ENCODE data around the gene HMOX1.

HMOX1 gene, protein sequence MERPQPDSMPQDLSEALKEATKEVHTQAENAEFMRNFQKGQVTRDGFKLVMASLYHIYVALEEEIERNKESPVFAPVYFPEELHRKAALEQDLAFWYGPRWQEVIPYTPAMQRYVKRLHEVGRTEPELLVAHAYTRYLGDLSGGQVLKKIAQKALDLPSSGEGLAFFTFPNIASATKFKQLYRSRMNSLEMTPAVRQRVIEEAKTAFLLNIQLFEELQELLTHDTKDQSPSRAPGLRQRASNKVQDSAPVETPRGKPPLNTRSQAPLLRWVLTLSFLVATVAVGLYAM

DNA sequence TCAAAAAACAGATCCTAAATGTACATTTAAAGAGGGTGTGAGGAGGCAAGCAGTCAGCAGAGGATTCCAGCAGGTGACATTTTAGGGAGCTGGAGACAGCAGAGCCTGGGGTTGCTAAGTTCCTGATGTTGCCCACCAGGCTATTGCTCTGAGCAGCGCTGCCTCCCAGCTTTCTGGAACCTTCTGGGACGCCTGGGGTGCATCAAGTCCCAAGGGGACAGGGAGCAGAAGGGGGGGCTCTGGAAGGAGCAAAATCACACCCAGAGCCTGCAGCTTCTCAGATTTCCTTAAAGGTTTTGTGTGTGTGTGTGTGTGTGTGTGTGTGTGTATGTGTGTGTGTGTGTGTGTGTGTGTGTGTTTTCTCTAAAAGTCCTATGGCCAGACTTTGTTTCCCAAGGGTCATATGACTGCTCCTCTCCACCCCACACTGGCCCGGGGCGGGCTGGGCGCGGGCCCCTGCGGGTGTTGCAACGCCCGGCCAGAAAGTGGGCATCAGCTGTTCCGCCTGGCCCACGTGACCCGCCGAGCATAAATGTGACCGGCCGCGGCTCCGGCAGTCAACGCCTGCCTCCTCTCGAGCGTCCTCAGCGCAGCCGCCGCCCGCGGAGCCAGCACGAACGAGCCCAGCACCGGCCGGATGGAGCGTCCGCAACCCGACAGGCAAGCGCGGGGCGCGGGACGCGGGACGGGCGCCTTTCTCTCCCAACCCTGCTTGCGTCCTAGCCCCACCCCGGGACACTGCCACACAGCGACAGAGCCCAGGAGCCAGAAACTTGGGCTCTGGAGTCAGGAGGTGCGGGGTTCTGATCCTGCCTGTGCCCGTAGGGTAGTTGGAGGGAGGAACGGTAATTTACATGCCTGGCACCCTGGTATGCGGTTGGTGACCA, at the start of gene HMOX1:
Gene HMOX1, plus strand, starts transcription at position 560 of the 887 bp plus-strand sequence. Its CDS starts 78 bp downstream, at position 638.
- DNase-seq = peak; percentile 27

DNA sequence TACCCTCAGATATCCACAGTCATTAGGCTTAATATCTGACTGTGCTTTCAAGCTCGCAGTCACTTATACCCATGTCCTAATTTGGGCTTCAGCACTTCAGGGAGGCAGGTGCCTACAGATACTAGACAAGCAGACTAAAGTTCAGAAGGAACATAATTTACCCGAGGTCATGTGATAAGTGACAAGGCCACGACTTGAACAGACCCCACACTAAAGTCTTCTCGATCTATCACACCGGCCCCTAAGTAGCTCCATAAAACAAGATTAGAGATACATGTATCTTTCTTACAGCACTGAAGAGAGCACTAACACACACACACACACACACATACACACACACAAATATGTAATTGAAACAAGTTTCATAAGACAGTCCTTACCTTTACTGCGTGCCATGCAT, 48.6 kb upstream of the HMOX1 start:
- no peak for DNase-seq

DNA sequence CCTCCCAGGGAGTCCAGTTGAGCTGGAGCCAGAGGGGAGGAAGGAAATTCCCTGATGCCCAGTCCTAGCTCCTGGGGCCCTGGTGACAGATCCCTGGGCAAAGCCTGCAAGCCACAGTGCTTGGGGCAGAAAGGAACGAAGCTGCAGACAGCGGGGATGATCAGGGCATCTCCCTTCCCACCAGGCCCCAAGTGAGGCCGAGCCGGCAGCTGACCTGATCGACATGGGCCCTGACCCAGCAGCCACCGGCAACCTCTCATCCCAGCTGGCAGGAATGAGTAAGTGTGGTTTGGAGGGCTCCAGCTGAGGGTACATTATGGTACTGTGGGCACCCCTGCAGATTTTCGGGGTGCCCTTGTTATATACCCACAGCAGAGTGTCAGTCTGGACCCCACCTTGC, 47.7 kb upstream of the HMOX1 start:
- no peak for DNase-seq

DNA sequence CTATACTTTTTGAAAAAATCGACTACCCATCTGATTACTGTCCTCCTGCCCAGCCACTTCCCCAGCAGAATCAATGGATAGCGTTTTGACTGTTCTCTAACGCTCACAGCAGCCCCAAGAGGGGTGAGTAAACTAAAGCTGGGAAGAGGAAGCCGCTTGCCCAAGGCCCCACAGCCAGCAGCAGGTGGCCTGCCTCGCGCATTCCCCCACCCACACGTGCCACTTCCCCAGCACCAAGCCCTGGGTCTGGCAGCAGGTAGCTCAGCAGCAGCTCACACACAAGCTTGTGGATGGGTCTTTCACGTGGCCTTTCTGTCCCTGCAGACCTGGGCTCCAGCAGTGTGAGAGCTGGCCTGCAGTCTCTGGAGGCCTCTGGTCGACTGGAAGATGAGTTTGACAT, 46.9 kb upstream of the HMOX1 start:
- DNase-seq = no peak

DNA sequence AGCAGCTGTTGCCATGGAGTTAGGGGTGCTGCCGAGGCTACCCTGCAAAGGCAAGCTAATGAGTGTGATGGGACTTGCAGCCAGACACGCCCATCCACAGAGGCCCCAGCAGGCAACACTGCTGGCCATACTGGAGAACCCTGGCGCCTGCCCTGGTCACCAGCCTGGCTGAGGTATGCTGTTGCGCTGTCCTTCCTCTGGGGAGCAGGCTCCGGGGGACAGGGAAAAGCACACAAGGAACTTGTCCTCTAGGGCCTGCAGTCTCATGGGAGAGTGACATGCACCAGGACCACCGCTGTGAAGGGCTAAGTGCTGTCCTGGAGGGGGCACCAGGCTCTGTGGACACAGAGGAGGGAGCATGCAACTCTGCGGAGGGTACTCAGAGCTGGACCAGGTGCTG, 45.4 kb upstream of the HMOX1 start:
- DNase-seq = no peak

DNA sequence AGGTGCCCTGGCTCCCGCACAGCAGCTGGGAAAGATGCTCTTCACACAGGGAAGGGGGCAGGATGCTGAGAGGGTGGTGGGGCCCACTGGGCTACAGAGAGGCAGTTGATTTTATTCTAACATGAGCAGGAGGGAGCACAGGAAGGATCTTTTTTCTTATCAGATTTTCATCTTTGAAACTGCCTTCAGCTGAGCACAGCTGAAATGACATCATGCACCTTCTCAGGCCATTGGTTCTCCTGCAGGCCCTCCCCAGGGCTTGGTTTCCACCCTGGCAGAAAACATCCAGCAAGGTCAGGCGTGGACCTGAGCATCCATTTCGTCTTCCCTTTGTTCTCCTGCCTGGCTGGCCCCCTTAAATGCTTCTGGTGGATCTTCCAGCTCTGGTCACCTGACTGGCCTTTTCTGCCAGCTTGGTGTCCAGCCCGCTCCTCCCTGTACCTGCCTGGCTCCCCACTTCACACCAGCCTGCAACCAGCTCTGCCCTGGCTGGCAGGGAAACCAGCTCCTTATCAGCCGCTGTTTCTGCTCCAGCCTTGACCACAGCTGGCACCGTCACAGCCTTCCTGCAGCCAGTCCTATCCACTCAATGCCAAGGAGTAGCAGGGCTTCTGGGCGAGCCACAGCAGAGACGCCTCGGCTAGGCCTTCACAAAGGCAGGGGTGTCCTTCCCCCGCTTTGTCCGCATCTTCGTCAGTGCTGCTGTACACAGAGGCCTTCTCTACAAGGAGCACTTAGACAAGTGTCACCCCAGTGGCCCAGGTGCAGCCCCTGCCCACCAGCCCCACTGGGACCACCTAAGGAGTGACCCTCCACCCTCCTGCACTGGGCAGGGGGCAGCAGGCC, 44.7 kb upstream of the HMOX1 start:
- no peak for DNase-seq

DNA sequence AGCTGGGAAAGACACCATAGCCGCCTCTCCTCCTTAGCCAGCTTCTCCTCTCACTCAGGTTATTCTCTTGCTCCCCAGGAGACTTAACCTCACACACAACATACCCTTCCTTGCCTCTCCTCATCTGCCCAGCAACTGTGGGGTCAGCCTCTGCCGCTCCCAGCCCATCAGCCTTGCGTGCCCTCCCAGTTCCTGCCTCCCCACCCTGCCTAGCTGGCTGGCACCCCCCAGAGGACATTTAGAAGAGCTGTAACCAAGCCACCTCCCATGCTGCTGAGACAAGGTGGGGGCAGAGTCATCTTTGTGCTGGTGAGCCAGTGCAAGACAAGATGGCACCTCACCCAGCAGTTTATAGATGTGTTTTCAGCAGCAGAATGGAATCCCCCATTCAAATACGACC, 43.0 kb upstream of the HMOX1 start:
- DNase-seq = no peak

DNA sequence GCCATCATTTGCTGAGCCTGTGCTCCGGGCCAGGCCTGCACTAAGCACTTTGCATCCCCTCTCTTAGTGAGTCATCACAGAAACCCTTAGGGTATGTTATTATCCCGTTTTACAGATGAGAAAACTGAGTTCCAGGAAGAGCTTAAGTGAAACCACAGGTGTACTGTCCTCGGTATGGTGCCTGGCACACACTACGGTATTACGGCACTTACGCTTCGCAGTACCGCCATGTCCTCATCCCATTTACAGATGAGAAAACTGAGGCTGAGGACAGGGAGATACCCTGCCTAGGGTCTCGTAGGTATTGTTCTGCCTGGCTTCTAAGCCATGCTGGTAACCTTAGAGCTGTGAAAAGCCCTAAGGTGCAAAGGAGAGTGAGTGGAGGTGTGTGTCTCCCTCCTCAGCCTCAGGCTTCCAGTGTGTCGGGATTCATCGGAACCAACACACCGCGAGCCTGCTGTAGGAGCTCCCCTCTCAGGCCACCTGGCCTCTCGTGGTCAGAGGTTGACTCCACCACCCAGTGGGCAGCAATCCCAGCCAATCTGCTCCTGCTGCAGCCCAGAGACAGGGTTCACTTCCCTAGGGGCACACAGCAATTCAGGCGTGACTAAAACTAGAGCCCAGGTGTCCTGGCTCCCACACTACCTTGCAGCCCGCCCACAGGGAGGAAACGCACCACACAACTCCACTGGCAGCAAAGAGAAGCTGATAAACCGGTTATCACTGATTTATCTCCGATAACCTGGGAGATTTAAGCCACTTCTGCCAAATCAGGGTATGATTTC, 39.6 kb upstream of the HMOX1 start:
- no peak for DNase-seq

DNA sequence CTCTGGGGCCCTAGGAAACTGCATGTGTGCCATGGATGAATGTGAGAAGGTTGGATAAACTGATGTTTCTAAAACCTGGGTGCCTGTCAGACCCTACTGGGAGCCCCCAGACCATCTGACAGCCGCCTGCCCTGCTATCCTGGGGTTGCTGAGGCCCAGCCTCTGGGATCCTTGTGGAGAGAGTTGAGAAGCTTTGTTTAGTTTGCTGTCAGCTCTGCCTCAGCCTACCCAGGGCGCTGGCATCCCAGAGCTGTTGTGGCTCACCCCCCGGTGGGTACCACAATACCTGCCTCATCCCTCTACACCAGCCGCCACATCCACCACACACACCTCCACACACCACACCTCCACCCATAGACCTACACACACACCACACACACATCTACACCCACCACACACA, 38.5 kb upstream of the HMOX1 start:
- no peak for DNase-seq

DNA sequence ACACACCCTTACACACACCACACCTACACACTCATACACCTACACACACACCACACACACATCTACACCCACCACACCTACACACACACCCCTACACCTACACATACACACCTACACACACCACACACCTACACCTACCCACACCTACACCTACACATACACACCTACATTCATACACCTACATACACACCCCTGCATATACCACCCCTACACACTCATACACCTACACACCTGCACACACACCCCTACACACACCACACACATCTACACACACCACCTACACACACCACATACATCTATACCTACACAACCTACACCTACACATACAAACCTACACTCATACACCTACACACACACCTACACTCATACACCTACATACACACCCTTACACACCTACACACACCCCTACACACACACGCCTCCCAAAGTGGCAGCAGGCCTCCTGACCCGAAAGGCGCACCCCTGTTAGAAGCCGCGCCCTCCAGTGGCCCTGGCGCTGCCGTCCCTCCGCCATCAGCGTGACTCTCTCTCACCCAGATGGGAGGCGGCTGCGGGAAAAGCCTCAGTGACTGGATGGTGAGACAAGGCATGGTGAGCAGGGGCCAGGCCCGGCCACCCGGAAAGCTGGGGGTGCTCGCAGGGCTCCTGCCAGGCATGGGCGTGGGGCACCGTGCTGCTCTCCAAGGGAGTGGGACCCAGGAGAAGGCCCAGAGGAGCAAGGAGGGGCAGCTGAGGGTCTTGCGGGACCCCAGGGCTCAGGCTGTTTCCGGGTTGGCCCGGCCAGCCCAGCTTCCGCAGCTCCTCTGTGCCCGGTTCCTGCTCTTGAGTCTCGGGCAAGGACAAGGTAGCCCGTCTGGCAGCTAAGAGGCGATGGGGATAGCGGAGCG, 37.0 kb upstream of the HMOX1 start:
- no peak for DNase-seq

DNA sequence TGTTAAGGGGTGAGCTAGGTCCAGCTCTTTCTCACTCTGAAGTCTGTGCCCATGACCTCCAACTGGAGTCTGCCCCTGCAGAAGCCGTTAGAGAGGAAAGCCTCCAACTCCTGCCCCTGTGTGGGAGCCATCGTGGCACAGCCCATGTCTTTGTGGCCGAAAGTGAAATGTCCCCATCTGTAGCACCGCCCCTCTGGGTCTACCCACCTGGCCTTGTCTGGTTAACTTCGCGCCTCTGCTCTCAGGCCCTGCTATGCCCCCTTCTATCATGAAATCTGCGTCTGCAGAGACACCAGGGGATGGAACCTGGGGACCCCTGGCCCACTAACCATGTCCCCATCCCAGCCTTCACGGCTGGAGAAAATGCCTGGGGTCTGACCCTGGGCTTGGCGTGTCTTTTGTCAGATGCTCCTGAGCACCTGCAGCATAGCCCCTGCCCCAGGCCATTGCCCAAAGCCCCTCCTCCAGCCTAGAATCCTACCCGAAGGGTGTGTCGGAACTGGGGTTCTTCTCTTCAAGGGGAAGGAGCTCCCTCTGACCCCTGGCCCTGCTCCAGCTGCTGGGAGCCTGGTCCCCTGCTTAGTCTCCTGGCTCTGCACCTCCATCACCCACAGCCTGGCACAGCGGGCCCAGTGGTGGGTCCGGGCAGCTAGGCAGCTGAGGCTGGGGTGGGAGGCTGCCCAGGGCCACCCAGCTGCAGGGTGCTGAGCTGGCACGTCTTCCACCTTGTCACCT, 35.8 kb upstream of the HMOX1 start:
- DNase-seq = no peak

DNA sequence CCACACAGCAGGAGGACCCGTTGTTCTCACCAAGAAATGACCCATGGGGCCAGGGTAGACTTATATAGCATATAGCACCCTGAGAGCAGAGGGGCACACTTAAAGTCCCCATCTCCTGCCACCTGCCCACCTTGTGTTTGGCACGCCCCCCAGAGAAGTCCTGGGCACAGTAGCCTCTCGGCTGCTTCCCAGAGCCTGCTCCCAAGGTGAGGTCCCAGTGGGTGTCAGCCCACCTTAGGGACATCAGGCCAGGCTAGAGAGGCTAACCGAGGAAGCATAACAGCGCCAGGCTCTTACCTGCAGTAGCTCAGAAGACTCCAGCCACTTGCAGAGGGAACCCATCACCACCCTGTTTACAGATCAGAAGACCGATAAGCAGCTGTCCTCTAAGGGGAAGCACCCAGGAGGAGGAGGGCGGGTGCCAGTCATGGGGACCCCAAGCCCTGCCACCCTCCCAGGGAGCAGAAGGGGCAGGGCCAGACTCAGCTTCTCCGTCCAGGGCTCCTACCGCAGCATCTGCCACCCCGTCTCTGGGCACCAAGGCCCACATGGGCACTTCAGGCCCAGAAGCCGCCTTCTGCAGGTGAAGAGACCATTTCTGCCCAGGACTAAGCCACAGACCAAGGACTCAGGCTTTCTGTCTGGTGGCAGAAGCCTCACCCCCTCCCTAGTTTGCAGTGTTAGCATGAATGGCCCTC, 34.9 kb upstream of the HMOX1 start:
- DNase-seq = no peak

DNA sequence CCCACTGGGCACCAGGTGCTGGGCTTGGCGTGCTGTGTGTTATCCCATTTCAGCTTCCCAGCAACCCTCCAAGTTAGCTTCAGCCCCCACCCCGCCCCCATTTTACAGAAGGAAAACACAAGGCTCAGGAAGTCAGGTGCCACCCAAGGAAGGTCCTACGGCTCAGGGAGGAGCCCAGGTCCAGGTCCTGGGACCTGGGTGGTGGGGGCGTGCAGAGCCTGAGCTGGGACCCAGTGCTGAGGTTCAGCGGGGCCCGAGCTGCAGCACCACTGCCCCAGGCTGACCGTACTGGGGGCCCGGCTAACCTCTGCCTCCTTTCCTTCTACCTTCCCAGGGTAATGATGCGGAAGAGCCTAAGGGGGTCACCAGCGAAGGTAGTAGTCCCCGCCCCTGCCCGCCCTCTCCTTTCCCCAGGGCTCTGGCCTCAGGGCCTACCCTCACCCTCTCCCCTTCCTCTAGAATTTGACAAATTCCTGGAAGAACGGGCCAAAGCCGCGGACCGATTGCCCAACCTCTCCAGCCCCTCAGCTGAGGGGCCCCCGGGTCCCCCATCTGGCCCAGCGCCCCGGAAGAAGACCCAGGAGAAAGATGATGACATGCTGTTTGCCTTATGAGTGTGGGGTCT, 34.2 kb upstream of the HMOX1 start:
- no peak for DNase-seq

DNA sequence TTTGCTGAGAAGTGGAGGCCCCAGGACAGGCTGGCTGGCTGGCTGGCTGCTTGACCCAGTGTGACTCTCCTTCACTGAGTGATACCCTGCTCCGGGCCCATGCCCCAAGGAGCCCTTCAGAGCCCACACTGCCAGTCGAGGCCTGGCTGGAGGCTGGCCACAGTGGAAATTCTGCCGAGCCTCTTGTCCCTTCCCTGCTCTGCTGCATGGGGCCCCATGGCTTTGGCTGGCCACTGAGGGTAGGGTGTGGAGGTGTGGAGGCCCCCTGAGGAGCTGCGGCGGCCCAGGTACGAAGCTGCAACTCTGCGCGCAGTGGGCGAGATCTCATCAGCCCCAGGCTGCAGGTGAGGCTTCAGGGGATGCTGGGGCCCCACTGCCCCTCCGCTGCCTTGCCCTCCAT, 33.4 kb upstream of the HMOX1 start:
- DNase-seq = no peak

DNA sequence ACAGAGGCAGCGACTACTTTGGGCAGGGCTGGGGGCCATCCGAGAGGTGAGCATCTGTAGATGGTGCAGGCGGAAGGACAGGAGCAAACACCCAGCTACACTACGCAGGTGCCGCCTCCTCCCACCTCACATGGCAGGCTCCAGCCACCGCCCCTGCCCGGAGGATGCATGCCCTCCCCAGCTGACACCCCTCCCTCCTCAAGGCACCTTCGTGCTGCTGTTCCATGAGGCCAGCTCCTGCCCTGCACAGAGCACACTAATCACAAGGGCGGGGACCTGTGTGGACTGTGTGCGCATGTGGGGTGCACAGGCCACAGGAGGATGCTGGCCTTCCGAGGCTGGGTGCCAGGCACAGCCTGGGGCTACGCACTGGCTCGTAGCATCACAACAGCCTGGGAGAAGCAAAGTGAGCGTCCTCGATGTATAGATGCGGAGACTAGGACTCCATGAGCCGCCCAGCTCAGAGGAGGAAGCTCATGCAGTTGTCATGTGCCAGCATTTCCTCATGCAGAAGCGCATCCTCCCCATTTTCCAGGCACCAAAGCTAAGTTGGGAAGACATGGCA, 32.8 kb upstream of the HMOX1 start:
- no peak for DNase-seq

DNA sequence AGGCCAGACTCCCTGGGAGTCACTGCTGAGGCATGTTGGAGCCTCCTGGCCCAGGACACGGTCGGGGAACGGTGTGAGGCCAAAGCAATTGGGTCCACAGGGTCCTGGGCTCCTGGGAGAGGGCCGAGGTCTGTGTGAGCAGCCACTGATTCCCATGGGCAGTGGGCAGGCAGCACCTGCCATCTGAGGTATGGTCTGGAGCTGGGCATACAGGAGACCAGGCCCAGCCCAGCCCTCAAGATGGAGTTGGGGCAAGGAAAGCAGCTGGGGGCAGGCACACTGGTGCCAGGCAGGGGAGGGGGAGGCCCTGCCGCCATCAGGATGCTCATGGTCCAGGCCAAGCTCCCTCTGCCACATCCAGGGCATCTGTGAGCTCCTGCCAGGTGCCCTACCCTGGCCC, 32.2 kb upstream of the HMOX1 start:
- DNase-seq = no peak

DNA sequence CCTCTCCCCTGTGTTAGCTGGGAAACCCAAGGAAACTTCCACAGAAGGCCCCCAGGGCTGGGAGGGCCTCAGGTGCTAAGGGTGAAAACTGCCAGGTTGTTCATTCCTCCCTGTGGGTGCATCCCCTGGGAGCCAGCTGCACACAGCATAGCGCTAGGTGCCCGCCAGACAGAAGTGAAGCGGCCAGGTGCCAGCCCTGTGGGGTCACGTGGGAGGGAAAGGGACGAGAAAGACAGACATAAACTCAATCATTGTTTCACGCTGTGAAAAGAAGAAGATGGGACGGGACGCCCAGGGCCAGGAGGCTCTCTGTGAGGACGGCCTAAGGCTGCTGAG, 31.6 kb upstream of the HMOX1 start:
- no peak for DNase-seq

DNA sequence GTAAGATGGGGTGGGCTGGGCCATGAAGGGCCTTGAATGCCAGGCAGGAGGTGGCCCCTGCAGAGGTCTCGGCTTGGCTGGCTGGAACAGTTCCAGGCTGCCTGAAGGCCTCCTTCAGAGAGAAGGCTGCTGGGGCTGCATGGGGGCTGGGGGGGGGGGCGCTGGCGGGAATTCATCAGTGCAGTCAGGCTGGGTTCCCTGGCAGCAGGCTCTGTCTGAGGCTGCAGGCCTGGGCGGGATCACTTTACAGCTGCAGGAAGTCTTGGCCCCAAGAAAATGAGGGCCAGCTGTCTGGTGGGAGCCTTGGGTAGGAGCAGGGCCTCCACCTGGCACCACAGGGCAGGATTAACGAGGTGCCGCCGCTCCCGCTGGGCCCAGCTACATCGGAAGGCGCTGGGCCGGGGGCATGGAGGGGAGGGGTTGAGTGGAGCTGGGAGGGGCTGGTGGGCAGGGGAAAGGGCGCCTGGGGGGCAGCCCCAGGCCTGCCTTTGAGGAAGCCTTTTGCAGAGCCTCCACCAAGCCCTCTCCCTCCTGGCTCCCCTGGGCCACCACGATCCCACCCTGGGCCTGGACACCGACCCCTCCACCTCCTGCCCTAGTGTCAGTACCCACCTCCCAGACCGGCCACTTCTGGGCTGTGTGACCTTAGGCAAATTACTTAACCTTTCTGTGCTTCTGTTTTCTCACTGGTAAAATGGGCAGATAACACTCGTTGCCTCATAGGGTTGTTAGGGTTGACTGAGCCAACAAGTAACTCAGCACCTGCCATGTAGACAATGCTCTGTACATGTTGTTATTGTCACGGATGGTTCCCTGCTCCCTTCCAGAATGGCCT, 31.0 kb upstream of the HMOX1 start:
- DNase-seq = no peak

Measured in activated CD4-positive, alpha-beta T cell treated with anti-CD3 and anti-CD28 coated beads, Interleukin-2, amount 50 U/mL, for 1 hour (primary cell).